ENCODE results near the gene DMXL1. TPM values are rescaled to one million over a fixed set of nuclear protein-coding genes. Genes with fewer than 3 reads are reported as not detected.

The DMXL1 gene
- total and polyA plus RNA-seq, 2 experiments from 2014 or later, result 28.4 to 41.7 TPM

GRCh38 chr5:119289438-119290044 lies 218.7 kb downstream of the DMXL1 start:
- Histone ChIP-seq H3F3A (replicated peaks; ENCODE audit: low read depth) (0 out of 2 replicates have a peak, but pooled peaks cover 3% of the 10 kb centered on the region), H3K9me2 (ENCODE audit: insufficient read depth) (no peaks in the 10 kb centered on the region), H2AFZ (no peak overlapping the region), H4K20me1 (replicated peaks; ENCODE audit: insufficient read depth) (no peaks in the 10 kb centered on the region), H3K79me2 (replicated peaks; ENCODE audit: insufficient read depth) (0 out of 2 replicates have a peak, but pooled peaks cover 4% of the 10 kb centered on the region), H3K4me2 (no peak overlapping the region), H3K27ac (ENCODE audit: low read depth) (no peak overlapping the region), H3K27me3 (ENCODE audit: insufficient read depth) (no peaks in the 10 kb centered on the region), H3K36me3 (ENCODE audit: insufficient read depth) (no peaks in the 10 kb centered on the region), H3K4me1 (ENCODE audit: insufficient read depth) (peaks cover 21% of the 10 kb centered on the region), H3K4me3 (no peak overlapping the region)
- Mint-ChIP-seq H3K9me3 (peaks cover 2% of the 10 kb centered on the region; the same call in 1 of the 3 replicates), H3K4me1 (peaks cover 27% of the 10 kb centered on the region), H3K27ac (no peak overlapping the region), H3K27me3 (ENCODE audit: insufficient read depth, low read depth, poor library complexity) (no peaks in the 10 kb centered on the region), H3K36me3 (ENCODE audit: low read depth) (peaks cover 4% of the 10 kb centered on the region; the same call in 2 of the 3 replicates), H3K4me3 (no peak overlapping the region)
- no peak for TF ChIP-seq ETS1 (IDR thresholded peaks at IDR 0.05)
- no peak for TF ChIP-seq JUNB (IDR thresholded peaks at IDR 0.05; ENCODE audit: unreplicated experiment)
- TF ChIP-seq, protein P1, sequence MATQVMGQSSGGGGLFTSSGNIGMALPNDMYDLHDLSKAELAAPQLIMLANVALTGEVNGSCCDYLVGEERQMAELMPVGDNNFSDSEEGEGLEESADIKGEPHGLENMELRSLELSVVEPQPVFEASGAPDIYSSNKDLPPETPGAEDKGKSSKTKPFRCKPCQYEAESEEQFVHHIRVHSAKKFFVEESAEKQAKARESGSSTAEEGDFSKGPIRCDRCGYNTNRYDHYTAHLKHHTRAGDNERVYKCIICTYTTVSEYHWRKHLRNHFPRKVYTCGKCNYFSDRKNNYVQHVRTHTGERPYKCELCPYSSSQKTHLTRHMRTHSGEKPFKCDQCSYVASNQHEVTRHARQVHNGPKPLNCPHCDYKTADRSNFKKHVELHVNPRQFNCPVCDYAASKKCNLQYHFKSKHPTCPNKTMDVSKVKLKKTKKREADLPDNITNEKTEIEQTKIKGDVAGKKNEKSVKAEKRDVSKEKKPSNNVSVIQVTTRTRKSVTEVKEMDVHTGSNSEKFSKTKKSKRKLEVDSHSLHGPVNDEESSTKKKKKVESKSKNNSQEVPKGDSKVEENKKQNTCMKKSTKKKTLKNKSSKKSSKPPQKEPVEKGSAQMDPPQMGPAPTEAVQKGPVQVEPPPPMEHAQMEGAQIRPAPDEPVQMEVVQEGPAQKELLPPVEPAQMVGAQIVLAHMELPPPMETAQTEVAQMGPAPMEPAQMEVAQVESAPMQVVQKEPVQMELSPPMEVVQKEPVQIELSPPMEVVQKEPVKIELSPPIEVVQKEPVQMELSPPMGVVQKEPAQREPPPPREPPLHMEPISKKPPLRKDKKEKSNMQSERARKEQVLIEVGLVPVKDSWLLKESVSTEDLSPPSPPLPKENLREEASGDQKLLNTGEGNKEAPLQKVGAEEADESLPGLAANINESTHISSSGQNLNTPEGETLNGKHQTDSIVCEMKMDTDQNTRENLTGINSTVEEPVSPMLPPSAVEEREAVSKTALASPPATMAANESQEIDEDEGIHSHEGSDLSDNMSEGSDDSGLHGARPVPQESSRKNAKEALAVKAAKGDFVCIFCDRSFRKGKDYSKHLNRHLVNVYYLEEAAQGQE (IDR thresholded peaks at IDR 0.05; ENCODE audit: unreplicated experiment), result no peak
- no peak for TF ChIP-seq EZH2phosphoT487 (IDR thresholded peaks at IDR 0.05; ENCODE audit: unreplicated experiment)
- TF ChIP-seq ZNF114 (CRISPR knock-in tag; IDR thresholded peaks at IDR 0.05), result no peak
- TF ChIP-seq, protein P2, sequence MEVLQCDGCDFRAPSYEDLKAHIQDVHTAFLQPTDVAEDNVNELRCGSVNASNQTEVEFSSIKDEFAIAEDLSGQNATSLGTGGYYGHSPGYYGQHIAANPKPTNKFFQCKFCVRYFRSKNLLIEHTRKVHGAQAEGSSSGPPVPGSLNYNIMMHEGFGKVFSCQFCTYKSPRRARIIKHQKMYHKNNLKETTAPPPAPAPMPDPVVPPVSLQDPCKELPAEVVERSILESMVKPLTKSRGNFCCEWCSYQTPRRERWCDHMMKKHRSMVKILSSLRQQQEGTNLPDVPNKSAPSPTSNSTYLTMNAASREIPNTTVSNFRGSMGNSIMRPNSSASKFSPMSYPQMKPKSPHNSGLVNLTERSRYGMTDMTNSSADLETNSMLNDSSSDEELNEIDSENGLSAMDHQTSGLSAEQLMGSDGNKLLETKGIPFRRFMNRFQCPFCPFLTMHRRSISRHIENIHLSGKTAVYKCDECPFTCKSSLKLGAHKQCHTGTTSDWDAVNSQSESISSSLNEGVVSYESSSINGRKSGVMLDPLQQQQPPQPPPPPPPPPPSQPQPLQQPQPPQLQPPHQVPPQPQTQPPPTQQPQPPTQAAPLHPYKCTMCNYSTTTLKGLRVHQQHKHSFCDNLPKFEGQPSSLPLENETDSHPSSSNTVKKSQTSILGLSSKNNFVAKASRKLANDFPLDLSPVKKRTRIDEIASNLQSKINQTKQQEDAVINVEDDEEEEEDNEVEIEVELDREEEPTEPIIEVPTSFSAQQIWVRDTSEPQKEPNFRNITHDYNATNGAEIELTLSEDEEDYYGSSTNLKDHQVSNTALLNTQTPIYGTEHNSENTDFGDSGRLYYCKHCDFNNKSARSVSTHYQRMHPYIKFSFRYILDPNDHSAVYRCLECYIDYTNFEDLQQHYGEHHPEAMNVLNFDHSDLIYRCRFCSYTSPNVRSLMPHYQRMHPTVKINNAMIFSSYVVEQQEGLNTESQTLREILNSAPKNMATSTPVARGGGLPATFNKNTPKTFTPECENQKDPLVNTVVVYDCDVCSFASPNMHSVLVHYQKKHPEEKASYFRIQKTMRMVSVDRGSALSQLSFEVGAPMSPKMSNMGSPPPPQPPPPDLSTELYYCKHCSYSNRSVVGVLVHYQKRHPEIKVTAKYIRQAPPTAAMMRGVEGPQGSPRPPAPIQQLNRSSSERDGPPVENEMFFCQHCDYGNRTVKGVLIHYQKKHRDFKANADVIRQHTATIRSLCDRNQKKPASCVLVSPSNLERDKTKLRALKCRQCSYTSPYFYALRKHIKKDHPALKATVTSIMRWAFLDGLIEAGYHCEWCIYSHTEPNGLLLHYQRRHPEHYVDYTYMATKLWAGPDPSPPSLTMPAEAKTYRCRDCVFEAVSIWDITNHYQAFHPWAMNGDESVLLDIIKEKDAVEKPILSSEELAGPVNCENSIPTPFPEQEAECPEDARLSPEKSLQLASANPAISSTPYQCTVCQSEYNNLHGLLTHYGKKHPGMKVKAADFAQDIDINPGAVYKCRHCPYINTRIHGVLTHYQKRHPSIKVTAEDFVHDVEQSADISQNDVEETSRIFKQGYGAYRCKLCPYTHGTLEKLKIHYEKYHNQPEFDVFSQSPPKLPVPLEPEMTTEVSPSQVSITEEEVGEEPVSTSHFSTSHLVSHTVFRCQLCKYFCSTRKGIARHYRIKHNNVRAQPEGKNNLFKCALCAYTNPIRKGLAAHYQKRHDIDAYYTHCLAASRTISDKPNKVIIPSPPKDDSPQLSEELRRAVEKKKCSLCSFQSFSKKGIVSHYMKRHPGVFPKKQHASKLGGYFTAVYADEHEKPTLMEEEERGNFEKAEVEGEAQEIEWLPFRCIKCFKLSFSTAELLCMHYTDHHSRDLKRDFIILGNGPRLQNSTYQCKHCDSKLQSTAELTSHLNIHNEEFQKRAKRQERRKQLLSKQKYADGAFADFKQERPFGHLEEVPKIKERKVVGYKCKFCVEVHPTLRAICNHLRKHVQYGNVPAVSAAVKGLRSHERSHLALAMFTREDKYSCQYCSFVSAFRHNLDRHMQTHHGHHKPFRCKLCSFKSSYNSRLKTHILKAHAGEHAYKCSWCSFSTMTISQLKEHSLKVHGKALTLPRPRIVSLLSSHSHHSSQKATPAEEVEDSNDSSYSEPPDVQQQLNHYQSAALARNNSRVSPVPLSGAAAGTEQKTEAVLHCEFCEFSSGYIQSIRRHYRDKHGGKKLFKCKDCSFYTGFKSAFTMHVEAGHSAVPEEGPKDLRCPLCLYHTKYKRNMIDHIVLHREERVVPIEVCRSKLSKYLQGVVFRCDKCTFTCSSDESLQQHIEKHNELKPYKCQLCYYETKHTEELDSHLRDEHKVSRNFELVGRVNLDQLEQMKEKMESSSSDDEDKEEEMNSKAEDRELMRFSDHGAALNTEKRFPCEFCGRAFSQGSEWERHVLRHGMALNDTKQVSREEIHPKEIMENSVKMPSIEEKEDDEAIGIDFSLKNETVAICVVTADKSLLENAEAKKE (CRISPR knock-in tag; IDR thresholded peaks at IDR 0.05), result no peak
- TF ChIP-seq CTCF (conservative IDR thresholded peaks at IDR 0.05; ENCODE audit: low read depth in 2 of 2), result no peak
- TF ChIP-seq EZH2 (IDR thresholded peaks at IDR 0.05; ENCODE audit: low read depth, unreplicated experiment), result no peak
- TF ChIP-seq POLR2AphosphoS5 (IDR thresholded peaks at IDR 0.05; ENCODE audit: low read depth), result no peak
- TF ChIP-seq STAT1 (IDR thresholded peaks at IDR 0.05; ENCODE audit: unreplicated experiment), result no peak
- TF ChIP-seq CREB1 (CRISPR knock-in tag; IDR thresholded peaks at IDR 0.05; ENCODE audit: low read depth), result no peak
- no peak for TF ChIP-seq ZNF331 (CRISPR knock-in tag; IDR thresholded peaks at IDR 0.05; ENCODE audit: low read depth)
- no peak for TF ChIP-seq NANOG (IDR thresholded peaks at IDR 0.05; ENCODE audit: borderline replicate concordance)
- DNase-seq (ENCODE audit: low spot score) (no peak), ATAC-seq (no peak)
